HG02870 (cell line): ENCODE measurements around the gene ADSS1.
"Not testable (repeated sequence)": the region's sequence is repeated elsewhere in the genome, so short reads cannot be mapped to it uniquely, and the experiment has no call there.

Experiments
- ATAC-seq: cut with Tn5 transposase; IDR thresholded peaks from one replicate; pipeline ENCODE4 v1.9.1; 2021; ENCODE audit warnings: mild to moderate bottlenecking, moderate library complexity; ENCODE audit not compliant: unreplicated experiment

ADSS1 gene

GRCh38 chr14:104746071-104746545, 22.1 kb downstream of the ADSS1 start:
- ATAC-seq = no peak

DNA sequence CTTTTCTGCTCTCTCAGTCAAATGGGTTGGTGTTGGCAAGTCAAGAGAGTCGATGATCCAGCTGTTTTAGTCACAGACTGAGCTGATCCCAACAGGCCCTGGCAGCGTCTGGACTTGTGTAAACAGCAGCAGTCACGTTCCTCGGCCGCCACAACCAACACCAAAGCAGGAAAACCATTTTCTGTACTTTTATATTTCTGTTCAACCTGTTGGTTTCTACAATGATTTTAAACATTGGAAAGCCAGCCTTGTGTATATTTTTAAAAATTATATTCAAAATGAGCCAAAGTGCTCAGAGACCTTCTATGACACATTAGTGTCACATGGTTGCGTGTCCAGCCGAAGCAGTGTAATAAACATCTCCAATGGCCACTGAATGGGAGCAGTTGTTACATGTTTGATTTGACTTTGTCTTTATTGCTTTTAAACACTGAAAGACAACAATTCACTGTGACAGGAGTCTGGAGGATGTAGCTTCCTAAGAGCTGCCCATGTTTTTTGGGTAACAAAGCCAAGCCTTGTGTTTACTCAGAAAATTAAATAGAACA, 23.0 kb downstream of the ADSS1 start:
- no peak for ATAC-seq

- no peak for ATAC-seq
Observed at GRCh38 chr14:104747876-104748275, 23.8 kb downstream of the ADSS1 start.

GRCh38 chr14:104749111-104749649, 25.2 kb downstream of the ADSS1 start:
- no peak for ATAC-seq

- ATAC-seq = no peak
Observed at GRCh38 chr14:104750056-104750752, 26.2 kb downstream of the ADSS1 start.

DNA sequence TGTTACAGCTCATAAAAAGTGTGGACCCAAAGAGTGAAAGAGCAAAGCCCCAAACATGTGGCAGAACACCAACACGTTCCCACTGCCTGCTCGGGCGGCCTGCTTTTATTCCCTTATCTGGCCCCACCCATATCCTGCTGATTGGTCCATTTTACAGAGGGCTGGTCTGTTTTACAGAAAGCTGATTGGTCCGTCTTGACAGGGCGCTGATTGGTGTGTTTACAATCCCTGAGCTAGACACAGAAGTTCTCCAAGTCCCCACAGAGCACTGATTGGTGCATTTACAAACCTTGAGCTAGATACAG, 26.7 kb downstream of the ADSS1 start:
- not testable (repeated sequence) for ATAC-seq

DNA sequence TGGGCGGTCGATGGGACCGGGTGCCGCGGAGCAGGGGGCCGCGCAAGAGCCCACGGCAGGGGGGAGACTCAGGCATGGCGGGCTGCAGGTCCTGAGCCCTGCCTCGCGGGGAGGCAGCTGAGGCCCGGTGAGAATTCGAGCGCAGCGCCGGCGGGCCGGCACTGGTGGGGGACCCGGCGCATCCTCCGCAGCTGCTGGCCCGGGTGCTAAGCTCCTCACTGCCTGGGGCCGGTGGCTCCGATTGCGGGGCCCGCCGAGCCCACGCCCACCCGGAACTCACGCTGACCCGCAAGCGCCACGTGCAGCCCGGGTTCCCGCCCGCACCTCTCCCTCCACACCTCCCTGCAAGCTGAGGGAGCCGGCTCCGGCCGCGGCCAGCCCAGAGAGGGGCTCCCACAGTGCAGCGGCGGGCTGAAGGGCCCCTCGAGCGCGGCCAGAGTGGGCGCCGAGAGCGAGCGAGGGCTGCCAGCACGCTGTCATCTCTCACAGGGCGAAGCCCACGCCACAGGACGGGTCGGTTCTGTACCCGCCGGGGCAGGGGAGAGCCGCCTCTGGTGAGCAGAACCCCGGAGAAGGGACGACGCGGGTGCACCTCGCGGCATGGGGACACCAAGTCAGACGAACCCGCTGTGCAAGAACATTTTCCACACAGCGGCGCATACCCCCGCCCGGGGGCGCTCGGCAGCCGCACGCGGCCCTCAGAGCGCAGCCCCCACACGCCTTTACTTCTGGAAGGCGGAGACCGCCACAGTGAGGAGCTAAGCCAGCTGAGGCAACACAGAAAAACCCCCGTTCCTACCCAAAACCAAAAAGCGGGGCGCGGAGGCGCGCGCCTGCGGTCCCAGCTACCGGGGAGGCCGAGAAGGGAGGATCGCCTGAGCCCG, 27.8 kb downstream of the ADSS1 start:
- ATAC-seq = no peak

- ATAC-seq = peak; percentile 79
Observed at GRCh38 chr14:104752423-104752734, 28.4 kb downstream of the ADSS1 start.

GRCh38 chr14:104752735-104753527, 28.9 kb downstream of the ADSS1 start, which contains the start of gene SIVA1:
Gene SIVA1, plus strand, starts transcription at chr14:104753147. Its CDS starts 55 bp downstream, at chr14:104753202.
- peak; percentile 91 for ATAC-seq

- no peak for ATAC-seq
Observed at GRCh38 chr14:104753528-104754212, 29.6 kb downstream of the ADSS1 start.

GRCh38 chr14:104754213-104754851, 30.3 kb downstream of the ADSS1 start:
- ATAC-seq = no peak

DNA sequence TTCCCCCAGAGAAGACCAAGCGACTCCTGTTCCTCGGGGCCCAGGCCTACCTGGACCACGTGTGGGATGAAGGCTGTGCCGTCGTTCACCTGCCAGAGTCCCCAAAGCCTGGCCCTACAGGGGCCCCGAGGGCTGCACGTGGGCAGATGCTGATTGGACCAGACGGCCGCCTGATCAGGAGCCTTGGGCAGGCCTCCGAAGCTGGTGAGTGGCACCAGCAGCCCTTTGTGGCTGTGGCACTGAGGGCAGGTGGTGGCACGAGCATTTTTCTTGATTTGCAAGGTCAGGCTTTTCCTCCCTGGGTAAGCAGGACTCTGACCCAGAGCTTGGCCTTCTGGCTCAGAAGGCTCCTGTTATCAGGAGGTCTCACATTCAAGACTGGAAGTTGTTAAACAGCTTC, 31.6 kb downstream of the ADSS1 start:
- ATAC-seq = no peak

- ATAC-seq = no peak
Observed at GRCh38 chr14:104756477-104757237, 32.6 kb downstream of the ADSS1 start.

- no peak for ATAC-seq
Observed at GRCh38 chr14:104757238-104757585, 33.2 kb downstream of the ADSS1 start.

DNA sequence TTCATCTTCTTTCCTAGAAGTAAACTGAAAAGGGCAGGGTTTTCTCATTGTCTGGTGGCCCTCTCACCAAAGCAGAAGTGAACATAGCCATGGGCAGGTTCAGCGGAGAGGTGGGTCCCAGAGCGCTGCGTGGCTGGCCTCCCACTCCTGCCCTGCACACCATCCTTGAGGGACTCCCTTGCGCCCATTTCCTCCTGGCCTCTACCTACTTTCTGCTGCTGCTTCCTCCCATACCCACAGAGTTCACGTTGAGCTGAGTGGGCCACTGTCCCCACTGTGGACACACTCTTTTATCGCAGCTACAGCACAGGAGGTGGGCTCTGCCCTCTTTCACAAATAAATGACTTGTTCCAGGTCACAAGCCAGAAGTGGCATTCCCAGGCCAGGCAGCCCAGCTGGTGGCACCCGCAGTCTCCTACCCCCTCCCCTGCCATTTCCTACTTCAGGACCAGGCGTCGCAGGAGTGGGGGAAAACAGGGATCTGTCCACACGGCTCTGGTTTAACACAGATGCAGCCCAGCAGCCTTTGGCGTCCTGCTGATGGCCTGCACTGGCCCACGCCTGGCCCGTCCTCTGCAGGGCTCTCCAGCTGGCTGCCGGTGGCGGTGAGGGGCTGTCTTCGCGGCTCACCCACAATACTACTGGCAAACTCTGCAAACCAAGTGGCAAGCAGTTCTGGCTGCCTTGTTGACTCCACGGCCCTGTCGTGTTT, 33.8 kb downstream of the ADSS1 start:
- no peak for ATAC-seq

DNA sequence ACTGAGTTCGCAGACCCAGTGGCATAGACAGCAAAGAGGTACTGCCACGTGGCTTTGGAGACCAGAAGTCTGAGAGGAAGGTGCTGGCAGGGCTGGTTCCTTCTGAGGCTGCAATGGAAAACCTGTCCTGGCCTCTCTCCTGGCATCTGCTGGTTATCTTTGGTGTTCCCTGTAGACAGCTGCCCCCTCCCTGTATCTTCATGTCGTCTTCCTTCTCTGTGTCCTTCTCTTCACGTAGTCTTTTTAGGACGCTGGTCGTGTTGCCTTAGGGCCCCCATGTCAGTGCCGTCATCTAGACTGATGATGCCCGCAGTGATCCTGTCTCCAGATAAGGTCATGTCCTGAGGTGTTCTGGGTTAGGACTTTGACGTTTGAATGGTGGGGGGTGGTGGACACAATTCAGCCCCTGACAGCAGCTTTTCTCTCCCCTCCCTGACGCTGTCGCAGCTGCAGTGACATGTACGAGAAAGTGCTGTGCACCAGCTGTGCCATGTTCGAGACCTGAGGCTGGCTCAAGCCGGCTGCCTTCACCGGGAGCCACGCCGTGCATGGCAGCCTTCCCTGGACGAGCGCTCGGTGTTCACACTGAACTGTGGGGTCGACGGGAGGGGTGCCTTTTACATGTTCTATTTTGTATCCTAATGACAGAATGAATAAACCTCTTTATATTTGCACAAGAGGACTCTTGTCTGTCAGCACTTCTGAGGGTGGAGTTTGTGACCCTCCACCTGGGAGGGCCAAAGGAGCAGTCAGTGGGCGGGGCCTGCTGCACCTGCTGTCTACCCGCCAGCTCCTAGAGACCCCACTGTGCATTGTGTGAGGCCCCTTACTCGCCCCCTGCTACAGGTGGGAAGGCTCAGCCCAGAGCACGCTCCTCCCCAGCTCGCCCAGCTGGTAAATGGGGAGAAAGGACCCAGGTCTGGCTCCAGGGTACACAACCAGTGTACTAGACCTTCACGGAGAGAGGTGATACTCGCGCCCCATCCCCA, 35.2 kb downstream of the ADSS1 start:
- no peak for ATAC-seq

DNA sequence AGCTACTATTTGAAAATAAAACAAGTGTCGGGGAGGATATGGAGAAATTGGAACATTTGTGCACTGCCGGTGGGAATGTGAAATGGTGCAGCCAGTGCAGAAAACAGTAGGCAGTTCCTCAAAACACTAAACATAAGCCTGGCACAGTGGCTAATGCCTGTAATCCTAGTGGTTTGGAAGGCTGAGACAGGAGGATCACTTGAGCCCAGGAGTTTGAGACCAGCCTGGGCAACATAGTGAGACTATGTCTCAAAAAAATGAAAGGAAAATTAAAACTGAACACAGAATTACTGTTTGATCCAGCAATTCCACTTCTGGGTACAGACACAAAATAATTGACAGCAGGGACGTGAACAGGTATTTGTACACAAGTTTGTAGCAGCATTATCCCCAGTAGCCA, 41.5 kb downstream of the ADSS1 start:
- no peak for ATAC-seq
